DOHH2 (cell line): ENCODE results near the gene RSAD2.
"Not testable (repeated sequence)": the region's sequence is repeated elsewhere in the genome, so short reads cannot be mapped to it uniquely, and the experiment has no call there.

Experiments
- H3F3A ChIP-seq: fragments of 200-600 bp; sonication (generic), shearing (Covaris generic); 2 replicates; pipeline ENCODE4 v1.6.0; 2016; ENCODE audit warnings: antibody characterized with exemption, mild to moderate bottlenecking; ENCODE audit not compliant: control insufficient read depth, insufficient read depth
- H3K27ac ChIP-seq: fragments of 200-600 bp; sonication (generic); 2 replicates; pipeline ENCODE4 v1.5.1; 2014; ENCODE audit warnings: low read depth, mild to moderate bottlenecking, low read length, moderate library complexity
- H3K27me3 ChIP-seq: fragments of 200-600 bp; sonication (generic); 2 replicates; pipeline ENCODE4 v1.6.1; 2014; ENCODE audit warnings: mild to moderate bottlenecking, low read length, mixed read lengths; ENCODE audit not compliant: control insufficient read depth
- H3K36me3 ChIP-seq: fragments of 200-600 bp; sonication (generic); 2 replicates; pipeline ENCODE4 v1.6.1; 2014; ENCODE audit warnings: mild to moderate bottlenecking, low read length, moderate library complexity, mixed read lengths; ENCODE audit not compliant: control insufficient read depth
- H3K4me1 ChIP-seq: fragments of 200-600 bp; sonication (generic); 2 replicates; pipeline ENCODE4 v1.6.1; 2014; ENCODE audit warnings: mild to moderate bottlenecking, low read length, mixed read lengths; ENCODE audit not compliant: control insufficient read depth
- H3K4me2 ChIP-seq: fragments of 200-600 bp; sonication (generic); 2 replicates; pipeline ENCODE4 v1.6.0; 2014; ENCODE audit warnings: mild to moderate bottlenecking, low read length, moderate library complexity
- H3K4me3 ChIP-seq: fragments of 200-600 bp; sonication (generic); 2 replicates; pipeline ENCODE4 v1.5.1; 2014; ENCODE audit warnings: mild to moderate bottlenecking, low read length, mixed read lengths
- H3K79me2 ChIP-seq: fragments of 200-600 bp; sonication (generic); 2 replicates; pipeline ENCODE4 v1.6.1; 2014; ENCODE audit warnings: mild to moderate bottlenecking, low read length, mixed read lengths; ENCODE audit not compliant: control insufficient read depth
- H3K9me2 ChIP-seq: fragments of 200-600 bp; sonication (generic); replicated peaks from 2 replicates; pipeline ENCODE4 v1.6.1; 2014; ENCODE audit warnings: mild to moderate bottlenecking, low read length, mixed read lengths; ENCODE audit not compliant: control insufficient read depth
- H3K9me3 ChIP-seq: fragments of 200-600 bp; sonication (generic); 2 replicates; pipeline ENCODE4 v1.6.1; 2014; ENCODE audit warnings: antibody characterized with exemption, low read length, mixed read lengths; ENCODE audit not compliant: control insufficient read depth, insufficient read depth
- H4K20me1 ChIP-seq: fragments of 200-600 bp; sonication (generic); 2 replicates; pipeline ENCODE4 v1.6.0; 2014; ENCODE audit warnings: low read depth, mild to moderate bottlenecking, antibody characterized with exemption, low read length, moderate library complexity; ENCODE audit not compliant: control insufficient read depth, insufficient read depth
- CTCF ChIP-seq: fragments of 200-600 bp; sonication (generic); IDR thresholded peaks from one replicate; pipeline ENCODE4 v1.5.1; 2014; ENCODE audit warnings: antibody characterized with exemption, mild to moderate bottlenecking, low read depth, low read length; ENCODE audit not compliant: poor library complexity, severe bottlenecking
- EZH2phosphoT487 ChIP-seq: fragments of 200-600 bp; sonication (generic); IDR thresholded peaks from 2 replicates; pipeline ENCODE4 v1.6.1; 2017; ENCODE audit warnings: borderline replicate concordance, mild to moderate bottlenecking, antibody characterized with exemption, low read length, moderate library complexity, mixed read lengths

RSAD2 gene

GRCh38 chr2:6855860-6856547 is 21.6 kb upstream of the RSAD2 start:
- Histone ChIP-seq H3K4me1 (no peaks in the 10 kb centered on the region), H3K79me2 (no peaks in the 10 kb centered on the region), H3K9me2 (no peaks in the 10 kb centered on the region), H3K27ac (no peak overlapping the region), H3K36me3 (no peaks in the 10 kb centered on the region), H3K4me3 (no peak overlapping the region), H3K4me2 (no peak overlapping the region), H3K9me3 (peaks cover 16% of the 10 kb centered on the region; the same call in 1 of the 2 replicates), H3K27me3 (no peaks in the 10 kb centered on the region), H3F3A (no peaks in the 10 kb centered on the region), H4K20me1 (no peaks in the 10 kb centered on the region)
- TF ChIP-seq CTCF (no peak), EZH2phosphoT487 (no peak)

GRCh38 chr2:6856548-6856920 is 21.0 kb upstream of the RSAD2 start:
- H4K20me1 ChIP-seq, result no peaks in the 10 kb centered on the region
- no peaks in the 10 kb centered on the region for H3F3A ChIP-seq
- no peak overlapping the region for H3K4me3 ChIP-seq
- no peak overlapping the region for H3K27ac ChIP-seq
- no peak for TF ChIP-seq CTCF
- H3K4me1 ChIP-seq, result no peaks in the 10 kb centered on the region
- peaks cover 16% of the 10 kb centered on the region; the same call in 1 of the 2 replicates for H3K9me3 ChIP-seq
- H3K79me2 ChIP-seq, result no peaks in the 10 kb centered on the region
- no peaks in the 10 kb centered on the region for H3K27me3 ChIP-seq
- no peaks in the 10 kb centered on the region for H3K9me2 ChIP-seq
- H3K4me2 ChIP-seq, result no peak overlapping the region
- H3K36me3 ChIP-seq, result no peaks in the 10 kb centered on the region

GRCh38 chr2:6858466-6859027 is 19.0 kb upstream of the RSAD2 start:
- peaks cover 16% of the 10 kb centered on the region; the same call in 1 of the 2 replicates for H3K9me3 ChIP-seq
- H3K79me2 ChIP-seq, H3K4me3 ChIP-seq: not testable (repeated sequence)

GRCh38 chr2:6860296-6860695 is 17.3 kb upstream of the RSAD2 start:
- Histone ChIP-seq H3K79me2 (no peaks in the 10 kb centered on the region), H4K20me1 (no peaks in the 10 kb centered on the region), H3K36me3 (no peaks in the 10 kb centered on the region), H3K9me2 (no peaks in the 10 kb centered on the region), H3F3A (peaks cover 5% of the 10 kb centered on the region; the same call in 1 of the 2 replicates), H3K27me3 (0 out of 2 replicates have a peak, but pooled peaks cover 2% of the 10 kb centered on the region), H3K4me3 (no peak overlapping the region), H3K27ac (no peak overlapping the region), H3K4me1 (peaks cover 7% of the 10 kb centered on the region), H3K4me2 (no peak overlapping the region), H3K9me3 (peaks cover 16% of the 10 kb centered on the region; the same call in 1 of the 2 replicates)
- no peak for TF ChIP-seq CTCF
- TF ChIP-seq EZH2phosphoT487, result no peak

More at GRCh38 chr2:6858466-6859027, 19.0 kb upstream of the RSAD2 start:
- not testable (repeated sequence) for H3K27ac ChIP-seq, H3K36me3 ChIP-seq, H3F3A ChIP-seq, H3K4me2 ChIP-seq, H3K27me3 ChIP-seq, H3K9me2 ChIP-seq, H3K4me1 ChIP-seq, H4K20me1 ChIP-seq
